AG04450 (cell line): ENCODE results near the gene CCL5. TPM values are rescaled to one million over a fixed set of nuclear protein-coding genes. Genes with fewer than 3 reads are reported as not detected.
A peak's percentile ranks its signal among the peaks of the same experiment; 100 is the strongest.

Experiments
- CTCF ChIA-PET: fragments of 300-600, 350-600 bp; formaldehyde crosslinking; extraction: SDS; loops from one replicate; lab custom pipeline; 2022; ENCODE audit warnings: antibody characterized with exemption, inconsistent platforms; lab: Charles Lee
- POLR2A ChIA-PET: fragments of 350-600 bp; formaldehyde crosslinking; extraction: SDS; loops from one replicate; lab custom pipeline; 2021; ENCODE audit warnings: antibody characterized with exemption, inconsistent platforms; lab: Yijun Ruan, JAX
- DNase-seq: peaks from one replicate; pipeline ENCODE4 v3.0.0-alpha.2; 2011; ENCODE audit warnings: low read depth, low spot score
- H3K27ac ChIP-seq: one replicate; pipeline ENCODE4 v1.5.1; 2012; ENCODE audit warnings: low read depth, low read length, control low read depth
- H3K27me3 ChIP-seq: one replicate; pipeline ENCODE4 v1.6.0; 2012; ENCODE audit warnings: low read length; ENCODE audit not compliant: control insufficient read depth, insufficient read depth
- H3K4me3 ChIP-seq: 2 replicates; pipeline ENCODE4 v1.5.1; 2011; ENCODE audit warnings: mild to moderate bottlenecking, low read depth, low read length, control low read depth
- H3K9me3 ChIP-seq: 2 replicates; pipeline ENCODE4 v1.5.1; 2012; ENCODE audit warnings: low read length; ENCODE audit not compliant: control insufficient read depth, insufficient read depth
- polyA plus RNA-seq: library from polyadenylated mRNA; depleted of rRNA; stranded (reverse); fragments of >200 nt; gene quantifications from 2 replicates; pipeline ENCODE4 v1.2.3, GENCODE V29; 2011; rRNA removed
- small RNA-seq: library from RNA; depleted of rRNA; stranded (forward); fragments of <200 nt; gene quantifications from one replicate; pipeline ENCODE3, GENCODE V24; 2012; ENCODE audit warnings: low read depth; ENCODE audit not compliant: insufficient read length
- TF ChIP-seq, protein P1 (sequence below): IDR thresholded peaks from 2 replicates; pipeline ENCODE4 v1.5.1; 2011; ENCODE audit warnings: low read depth, low read length, control low read depth, inconsistent platforms

CCL5 gene
- polyA plus RNA-seq, 1 experiment = not detected

DNA sequence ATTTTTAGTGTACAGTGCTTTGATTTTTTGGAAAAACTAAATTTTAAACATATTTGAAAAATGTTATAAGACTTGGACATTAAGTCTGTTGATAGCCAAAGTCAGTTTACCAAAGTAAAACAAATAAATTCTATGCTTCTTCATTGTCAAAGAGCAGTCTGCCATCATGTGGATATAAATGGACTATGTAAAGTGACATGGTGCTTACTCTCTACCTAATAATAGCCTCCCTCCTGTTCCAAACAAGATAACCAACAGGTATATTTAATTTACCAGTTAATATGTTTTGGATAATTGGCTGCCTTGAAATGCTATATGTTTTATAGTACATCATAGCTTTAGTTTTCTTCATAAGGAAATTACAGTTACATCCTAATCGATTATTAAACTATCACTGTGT, 55.0 kb downstream of the CCL5 start:
- Histone ChIP-seq H3K27ac (no peak overlapping the region), H3K9me3 (no peaks in the 10 kb centered on the region), H3K27me3 (no peaks in the 10 kb centered on the region), H3K4me3 (no peak overlapping the region)
- POLR2A ChIA-PET = no interaction called here
- CTCF ChIA-PET = no interaction called here
- TF ChIP-seq, protein P1, sequence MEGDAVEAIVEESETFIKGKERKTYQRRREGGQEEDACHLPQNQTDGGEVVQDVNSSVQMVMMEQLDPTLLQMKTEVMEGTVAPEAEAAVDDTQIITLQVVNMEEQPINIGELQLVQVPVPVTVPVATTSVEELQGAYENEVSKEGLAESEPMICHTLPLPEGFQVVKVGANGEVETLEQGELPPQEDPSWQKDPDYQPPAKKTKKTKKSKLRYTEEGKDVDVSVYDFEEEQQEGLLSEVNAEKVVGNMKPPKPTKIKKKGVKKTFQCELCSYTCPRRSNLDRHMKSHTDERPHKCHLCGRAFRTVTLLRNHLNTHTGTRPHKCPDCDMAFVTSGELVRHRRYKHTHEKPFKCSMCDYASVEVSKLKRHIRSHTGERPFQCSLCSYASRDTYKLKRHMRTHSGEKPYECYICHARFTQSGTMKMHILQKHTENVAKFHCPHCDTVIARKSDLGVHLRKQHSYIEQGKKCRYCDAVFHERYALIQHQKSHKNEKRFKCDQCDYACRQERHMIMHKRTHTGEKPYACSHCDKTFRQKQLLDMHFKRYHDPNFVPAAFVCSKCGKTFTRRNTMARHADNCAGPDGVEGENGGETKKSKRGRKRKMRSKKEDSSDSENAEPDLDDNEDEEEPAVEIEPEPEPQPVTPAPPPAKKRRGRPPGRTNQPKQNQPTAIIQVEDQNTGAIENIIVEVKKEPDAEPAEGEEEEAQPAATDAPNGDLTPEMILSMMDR = no peak
- DNase-seq = no peak

Small RNA genes lying within 50 kb of the gene (small RNA-seq; reads per million reads assigned to genes)
- gene RF00100 = 4.3 reads per million, percentile 43 among the genes with 10 or more reads in this experiment

Other genes starting within 250 kb of the CCL5 start
- gene RASL10B, start 148.7 kb downstream of the CCL5 start, polyA plus RNA-seq = 3.3 and 4.3 TPM in 2 replicates
- gene GAS2L2, start 127.1 kb downstream of the CCL5 start, polyA plus RNA-seq = not detected in 2 replicates
- not detected in 2 replicates for gene C17orf50, start 119.5 kb downstream of the CCL5 start, polyA plus RNA-seq
- gene MMP28, start 84.7 kb downstream of the CCL5 start, polyA plus RNA-seq = 0.15 and 0.17 TPM in 2 replicates
- gene TAF15, start 70.9 kb downstream of the CCL5 start, polyA plus RNA-seq = 51.6 and 66.1 TPM in 2 replicates
- not detected in 2 replicates for gene HEATR9, start 11.5 kb downstream of the CCL5 start, polyA plus RNA-seq
- not detected in 2 replicates for gene RDM1, start 50.4 kb upstream of the CCL5 start, polyA plus RNA-seq
- gene LYZL6, start 63.4 kb upstream of the CCL5 start, polyA plus RNA-seq = not detected in 2 replicates
- not detected in 2 replicates for gene CCL16, start 101.1 kb upstream of the CCL5 start, polyA plus RNA-seq
- not detected in 2 replicates for gene CCL14, start 106.4 kb upstream of the CCL5 start, polyA plus RNA-seq
- gene CCL15, start 121.2 kb upstream of the CCL5 start, polyA plus RNA-seq = not detected in 2 replicates
- gene CCL23, start 137.6 kb upstream of the CCL5 start, polyA plus RNA-seq = not detected in 2 replicates
- not detected in 2 replicates for gene CCL18, start 183.9 kb upstream of the CCL5 start, polyA plus RNA-seq
- not detected in 2 replicates for gene CCL3, start 209.8 kb upstream of the CCL5 start, polyA plus RNA-seq
- gene CCL4, start 223.5 kb upstream of the CCL5 start, polyA plus RNA-seq = not detected in 2 replicates